HG03565 (cell line): Measurements from ENCODE around the gene PXDN.
"Not testable (repeated sequence)": the region's sequence is repeated elsewhere in the genome, so short reads cannot be mapped to it uniquely, and the experiment has no call there.

Source experiments
- ATAC-seq: cut with Tn5 transposase; IDR thresholded peaks from one replicate; pipeline ENCODE4 v1.9.1; 2021; ENCODE audit warnings: mild to moderate bottlenecking, moderate library complexity; ENCODE audit not compliant: unreplicated experiment

The PXDN gene

DNA sequence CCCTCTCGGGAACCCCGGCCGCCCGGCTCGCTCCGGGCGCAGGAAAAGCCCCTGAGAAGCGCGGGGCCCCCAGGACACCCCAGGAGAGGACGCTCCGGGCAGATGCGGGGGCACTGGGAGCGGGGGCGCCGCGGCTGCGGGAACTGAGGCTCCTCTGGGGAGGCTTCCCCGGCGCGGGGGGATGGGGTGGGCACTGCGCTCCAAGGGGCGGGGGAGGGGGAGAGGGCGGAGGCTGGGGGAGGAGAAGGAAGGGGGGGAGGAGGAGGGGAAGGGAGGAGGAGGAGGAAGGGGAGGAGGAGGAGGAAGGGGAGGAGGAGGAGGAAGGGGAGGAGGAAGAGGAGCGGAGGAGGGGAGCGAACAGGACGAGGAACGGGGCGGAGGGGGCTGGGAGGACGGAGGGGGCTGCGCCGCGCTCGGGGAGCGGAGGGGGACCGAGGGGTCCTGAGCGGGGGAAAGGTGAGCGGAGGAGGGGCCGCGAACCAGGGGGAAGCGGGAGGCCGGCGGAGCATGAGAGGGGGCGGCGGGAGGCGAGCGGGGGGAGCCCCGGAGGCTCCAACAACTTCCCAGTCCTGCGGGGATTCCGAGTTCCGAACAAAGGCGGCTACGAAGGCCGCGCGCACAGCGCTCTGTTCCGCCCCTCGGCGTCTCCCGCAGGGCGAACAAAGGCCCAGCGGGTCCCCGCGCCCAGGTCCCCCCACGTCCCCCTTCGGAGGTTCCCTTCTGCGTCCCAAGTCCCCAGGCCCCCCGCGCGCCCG, 742 bp downstream of the PXDN start:
- no peak for ATAC-seq

DNA sequence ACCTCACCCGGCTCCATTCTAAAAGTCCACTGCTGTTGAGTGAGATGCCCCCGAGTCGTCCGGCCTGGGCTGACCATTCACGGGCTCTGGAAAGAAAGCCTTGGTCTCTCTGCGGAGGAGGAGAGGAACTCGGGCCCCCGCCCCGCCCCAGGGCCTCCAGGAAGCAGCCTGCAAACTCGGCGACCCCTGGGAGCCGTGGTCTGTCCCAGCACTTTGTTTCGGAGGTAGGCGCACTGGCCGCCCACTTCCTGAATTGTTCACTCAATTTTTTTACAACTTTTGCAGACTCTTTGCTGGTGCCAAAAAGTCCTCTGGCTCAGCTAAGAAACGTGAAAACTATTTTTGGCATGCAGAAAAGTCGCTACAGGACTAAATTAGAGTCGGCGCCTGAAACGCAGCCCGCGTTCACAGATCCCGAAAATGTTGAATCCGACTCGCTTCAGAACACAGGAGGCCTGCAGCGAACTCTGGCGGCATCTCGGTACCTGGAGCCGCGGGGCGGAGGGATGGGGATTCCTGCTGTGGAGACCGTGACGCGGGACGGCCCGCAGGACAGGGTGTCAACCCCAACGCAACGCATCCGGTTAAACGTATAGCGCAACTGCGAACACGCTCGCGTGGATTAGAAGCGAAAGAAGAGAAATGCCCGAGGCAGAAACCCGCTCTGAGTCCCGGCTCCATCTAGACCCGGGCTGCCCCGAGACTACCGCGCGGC, 1.5 kb downstream of the PXDN start:
- no peak for ATAC-seq

DNA sequence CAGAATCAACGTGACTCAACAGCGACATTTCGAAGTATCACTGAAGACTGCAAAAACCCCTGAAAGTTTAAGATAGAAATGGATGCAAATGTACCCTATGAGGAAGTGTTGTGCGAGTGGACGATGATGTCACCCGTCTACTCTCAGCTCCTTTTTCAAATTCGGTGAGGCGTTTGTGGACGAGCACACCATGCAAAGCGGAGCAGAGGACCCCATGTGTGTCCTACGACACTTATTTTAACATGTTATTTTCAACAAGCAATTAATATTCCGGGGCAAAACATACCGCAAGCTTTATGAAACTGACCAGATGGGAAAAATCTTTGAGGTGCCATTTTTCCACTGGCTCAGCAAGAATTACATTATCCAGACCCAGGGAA, 2.0 kb downstream of the PXDN start:
- ATAC-seq, result no peak

DNA sequence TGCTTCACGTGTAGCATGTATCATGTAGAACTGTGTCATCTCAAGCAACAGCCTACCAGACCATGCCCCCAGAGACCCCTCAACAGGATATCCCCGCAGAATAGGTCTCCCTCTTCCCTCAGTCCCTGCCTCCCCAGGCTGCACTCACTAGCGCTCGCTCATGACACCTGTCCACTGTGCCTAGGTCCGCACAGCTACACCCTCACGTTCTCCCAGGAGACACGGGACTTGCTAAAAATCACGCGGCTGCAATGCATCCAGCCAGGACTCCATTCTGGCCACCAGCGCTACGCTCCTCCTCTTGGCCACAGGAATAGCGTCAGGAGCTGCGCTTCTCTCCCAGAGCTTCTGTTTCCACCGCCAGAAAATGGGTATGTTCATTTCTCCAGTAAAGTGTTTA, 2.5 kb downstream of the PXDN start:
- ATAC-seq, result no peak

DNA sequence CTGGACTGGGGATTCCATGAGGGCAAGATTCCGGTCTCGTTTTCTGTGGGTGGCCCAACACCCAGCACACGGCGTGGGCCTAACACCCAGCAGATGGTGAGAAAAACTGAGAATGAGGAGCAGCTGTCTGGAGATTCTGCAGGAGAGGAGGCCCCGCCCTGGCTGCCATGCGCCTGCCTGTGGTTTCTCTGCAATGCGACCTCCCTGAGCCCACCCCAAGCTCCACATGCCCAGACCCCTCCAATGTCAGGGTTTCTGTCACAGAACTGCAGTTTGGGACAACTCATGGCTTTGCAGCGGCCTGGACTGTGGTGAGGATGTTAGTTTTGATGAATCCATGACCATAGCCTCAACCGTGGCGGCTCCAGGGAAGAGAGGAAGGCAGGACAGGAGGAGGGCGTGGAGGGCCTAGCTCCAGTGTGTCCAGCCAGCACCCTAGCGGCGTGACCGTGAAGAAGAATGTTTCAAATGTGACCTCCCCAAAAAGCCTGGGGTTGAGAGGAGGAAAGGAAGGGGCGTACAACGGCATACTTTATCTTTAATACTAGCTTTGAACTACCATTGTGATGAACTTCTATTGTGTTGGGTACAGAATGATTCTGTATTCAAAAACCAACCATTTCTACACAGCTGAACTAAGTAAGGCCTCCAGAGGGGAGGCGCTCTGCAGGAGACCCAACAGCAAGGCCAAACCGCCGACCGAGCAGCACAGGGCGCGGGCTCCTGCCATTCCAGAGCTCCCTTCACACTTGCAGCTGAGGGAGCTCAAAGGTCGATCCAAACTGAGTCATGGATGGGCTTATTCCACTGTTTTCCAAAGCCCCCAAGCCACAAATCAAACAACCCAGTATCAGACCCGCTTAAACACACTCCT, 3.4 kb downstream of the PXDN start:
- no peak for ATAC-seq

DNA sequence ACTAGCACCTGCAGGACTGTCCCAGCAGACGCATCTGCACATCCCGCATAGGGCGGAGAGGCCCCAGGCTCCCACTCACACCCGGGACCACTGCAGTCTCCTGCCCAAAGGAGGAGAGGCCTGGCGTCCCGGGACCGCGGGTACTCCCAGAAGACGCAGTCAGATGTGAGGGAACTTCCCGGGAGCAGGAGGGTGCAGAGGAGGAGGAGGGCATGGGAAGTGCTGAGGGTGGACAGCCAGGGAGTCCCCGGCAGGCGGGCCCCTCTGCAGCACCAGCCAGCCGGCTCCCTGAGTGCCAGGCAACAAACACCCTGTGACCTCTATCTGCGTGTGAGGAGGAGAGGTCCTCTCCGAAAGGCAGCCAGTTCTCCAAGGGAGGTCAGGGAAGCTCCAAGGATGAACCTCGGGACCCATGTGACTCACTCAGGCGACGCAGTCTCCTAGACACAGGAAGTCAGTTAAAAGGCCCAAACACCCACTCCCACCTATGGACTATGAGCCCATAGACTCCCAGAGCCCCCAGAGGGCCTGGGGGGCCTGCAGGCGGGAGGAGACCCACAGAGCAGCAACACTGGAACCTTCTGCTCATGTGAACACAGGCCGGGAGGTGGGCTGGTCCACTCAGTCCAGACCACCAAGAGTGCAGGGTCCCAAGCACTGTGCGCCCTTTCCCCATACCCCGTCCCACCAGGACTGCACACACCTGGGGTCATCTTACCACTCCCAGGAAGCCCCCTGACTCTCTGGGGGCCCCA, 4.2 kb downstream of the PXDN start:
- ATAC-seq, result no peak

DNA sequence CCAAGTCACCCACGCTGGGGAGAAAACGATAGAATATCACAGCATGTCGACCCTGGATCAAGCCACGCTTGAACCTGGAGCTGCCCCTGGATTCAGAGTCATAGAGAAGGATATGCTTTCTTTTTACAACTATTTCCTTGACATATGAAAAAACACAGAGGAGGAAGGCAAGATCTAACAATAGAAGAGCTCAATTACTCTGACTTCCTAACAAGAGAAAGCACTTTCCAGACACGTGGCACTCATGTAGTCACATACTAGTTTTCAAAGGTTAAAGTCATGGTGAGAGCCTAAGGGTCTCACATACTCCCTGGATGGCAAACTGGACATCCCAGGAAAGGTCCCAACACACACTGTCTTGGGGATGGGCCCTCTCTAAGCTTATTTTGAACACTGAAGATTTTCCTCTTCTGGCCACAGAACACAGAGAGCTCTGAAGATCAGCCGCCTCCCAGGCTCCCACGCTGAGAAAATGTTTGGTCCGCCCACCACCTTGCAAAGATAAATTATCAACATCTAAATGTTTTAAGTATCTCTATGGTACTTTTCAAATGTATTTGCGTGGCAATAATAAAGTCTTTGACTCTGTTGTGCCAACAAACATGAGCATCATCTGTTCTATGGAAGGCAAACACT, 4.9 kb downstream of the PXDN start:
- no peak for ATAC-seq

DNA sequence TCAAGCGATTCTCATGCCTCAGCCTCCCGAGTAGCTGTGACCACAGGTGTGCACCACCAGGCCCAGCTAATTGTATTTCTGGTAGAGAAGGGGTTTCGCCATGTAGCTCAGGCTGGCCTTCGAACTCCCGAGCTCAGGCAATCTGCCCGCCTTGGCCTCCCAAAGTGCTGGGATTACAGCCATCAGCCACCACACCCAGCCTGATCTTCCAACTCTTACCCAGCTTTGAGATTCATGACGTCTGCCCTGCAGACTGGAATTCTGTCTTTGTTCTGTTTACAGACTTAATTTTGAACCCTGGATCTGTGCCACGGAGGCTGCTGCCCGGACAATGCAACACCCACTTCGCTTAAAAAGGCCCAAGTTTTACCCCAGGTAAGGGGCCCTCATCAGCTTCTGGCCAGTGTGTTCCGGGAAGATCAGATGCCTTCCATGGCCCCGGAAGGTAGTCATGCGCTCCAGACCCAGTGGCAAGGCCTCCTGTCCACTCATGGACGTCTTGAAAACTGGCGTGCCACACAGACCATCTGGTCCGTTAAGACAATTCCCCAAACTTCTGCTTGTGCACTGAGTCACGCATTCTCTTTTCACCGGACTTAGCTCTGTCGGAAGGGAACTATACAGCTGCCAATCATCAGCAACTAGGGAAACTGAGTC, 5.5 kb downstream of the PXDN start:
- no peak for ATAC-seq

DNA sequence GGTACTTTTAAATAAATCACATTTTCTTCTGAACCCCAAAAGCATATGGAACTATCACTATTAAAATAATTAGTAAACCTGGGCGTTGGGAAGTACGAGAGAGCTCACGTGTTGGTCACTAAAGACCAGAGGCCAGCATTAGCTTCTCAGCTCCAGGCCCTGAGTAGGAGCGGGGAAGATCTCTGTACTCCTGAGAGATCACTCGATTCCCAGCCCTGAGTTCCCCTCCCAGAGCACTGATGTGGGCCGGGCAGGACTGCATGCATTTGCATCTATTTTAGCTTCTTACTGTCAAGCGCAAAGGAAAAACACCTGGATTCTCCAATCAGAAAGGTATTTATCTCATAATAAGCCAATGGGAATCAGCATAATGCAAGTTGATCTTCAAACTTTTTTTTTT, 6.2 kb downstream of the PXDN start:
- no peak for ATAC-seq

DNA sequence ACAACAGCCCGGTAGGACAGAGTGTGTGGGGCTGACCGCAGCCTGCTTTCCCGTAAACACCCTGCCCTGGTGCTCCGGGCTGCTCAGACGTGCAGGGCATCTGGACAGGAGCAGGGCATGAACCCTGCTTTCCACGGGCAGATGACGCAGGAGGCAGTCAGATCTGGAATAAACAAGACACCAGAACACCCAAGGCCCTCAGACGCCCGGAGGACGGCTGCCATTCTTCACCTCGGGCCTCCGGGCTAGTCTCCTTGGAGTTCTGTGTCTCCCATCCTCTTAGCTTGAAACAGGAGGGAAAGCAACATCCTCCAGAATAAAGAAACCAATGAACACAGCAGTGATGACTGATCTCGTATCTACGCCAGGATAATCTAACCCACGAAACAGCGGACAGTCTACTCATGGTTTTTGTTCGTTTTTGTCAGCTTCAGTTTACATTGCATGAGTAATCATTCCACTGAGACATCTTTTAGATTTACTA, 7.3 kb downstream of the PXDN start:
- ATAC-seq, result no peak

DNA sequence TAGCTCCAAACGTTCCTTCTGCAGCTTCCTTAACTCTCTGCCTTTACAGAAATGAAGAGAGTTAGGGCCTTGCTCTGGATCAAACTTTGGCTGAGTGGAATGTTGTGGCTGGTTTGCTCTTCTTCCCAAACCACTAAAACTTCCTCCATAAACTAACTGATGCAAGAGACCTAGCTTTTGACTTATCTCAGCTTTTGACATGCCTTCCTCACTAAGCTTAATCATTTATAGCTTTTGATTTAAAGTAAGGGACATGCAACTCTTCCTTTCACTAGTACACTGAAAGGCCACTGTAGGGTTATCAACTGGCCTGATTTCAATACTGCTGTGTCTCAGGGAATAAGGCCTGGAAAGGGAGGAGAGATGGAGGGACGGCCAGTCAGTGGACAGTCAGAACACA, 8.3 kb downstream of the PXDN start:
- ATAC-seq, result no peak

DNA sequence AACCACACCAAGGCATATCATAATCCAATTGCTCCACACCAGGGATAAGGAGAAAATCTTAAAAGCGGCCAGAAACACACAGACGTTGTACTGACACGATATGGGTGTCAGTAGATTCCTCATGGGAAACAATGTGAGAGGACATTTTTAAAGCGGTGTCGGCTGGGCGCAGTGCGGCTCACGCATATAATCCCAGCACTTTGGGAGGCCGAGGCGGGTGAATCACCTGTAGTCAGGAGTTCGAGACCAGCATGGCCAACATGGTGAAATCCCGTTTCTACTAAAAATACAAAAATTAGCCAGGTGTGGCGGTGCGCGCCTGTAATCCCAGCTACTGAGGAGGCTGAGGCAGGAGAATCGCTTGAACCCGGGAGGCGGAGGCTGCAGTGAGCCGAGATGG, 11.0 kb downstream of the PXDN start:
- not testable (repeated sequence) for ATAC-seq

DNA sequence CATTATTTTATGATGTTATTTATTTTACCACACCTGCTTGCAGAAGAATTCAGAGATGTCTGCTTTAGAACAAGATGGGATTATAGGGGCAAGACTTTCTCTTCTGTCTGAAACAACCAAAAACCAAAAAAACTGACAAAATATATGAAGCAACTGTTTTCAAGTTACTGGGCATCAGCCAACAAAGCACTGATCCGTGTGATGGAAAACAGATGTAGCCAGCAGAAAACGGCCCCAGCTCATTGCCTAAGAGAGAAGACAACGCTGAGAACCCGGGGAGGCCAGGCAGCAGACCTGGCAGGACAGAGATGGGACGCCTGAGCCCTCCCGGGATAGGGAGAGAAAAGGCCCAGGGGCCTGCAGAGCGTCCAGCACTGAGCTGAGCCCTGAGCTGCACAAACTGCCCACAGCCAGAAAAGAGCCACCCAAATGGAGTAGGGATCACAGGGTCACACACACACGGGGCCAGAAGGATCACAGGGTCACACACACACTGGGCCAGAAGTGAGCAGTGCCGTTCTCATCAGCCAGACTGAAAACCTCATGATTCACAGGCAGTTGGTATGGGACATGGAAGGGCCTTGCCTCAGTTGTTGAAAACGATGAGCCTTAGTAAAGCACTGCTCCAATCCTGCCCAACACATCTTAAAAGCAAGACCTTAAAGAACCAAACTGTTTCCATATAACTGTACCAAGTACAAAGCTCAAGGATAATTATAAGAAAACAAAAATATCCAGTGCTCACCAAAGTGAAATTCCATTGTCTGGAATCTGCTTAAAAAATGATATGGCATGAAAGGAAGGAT, 12.1 kb downstream of the PXDN start:
- no peak for ATAC-seq

DNA sequence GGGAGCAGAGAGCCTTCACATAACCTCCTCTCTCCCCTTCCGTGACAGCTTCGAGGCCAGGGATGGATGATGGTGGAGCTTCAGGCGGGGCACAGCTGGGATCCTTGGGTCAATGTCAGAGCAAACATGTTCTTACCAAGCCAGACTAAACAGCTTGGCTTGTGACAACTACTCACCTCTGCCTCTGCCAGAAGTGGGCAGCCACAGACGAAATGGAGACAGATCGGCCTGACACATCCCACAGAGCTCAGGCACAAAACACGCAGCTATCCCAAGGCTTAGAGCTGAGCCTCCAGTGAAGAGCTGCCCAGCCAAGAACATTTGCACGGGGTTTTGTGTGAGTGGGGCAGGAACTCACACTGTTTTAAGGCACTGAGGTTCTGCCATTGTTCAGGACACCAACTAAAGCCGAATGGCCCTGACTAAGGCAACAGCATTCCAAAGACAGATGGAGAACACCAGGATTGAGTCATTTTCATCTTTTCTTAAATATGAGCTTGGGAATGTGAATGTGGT, 12.8 kb downstream of the PXDN start:
- no peak for ATAC-seq

DNA sequence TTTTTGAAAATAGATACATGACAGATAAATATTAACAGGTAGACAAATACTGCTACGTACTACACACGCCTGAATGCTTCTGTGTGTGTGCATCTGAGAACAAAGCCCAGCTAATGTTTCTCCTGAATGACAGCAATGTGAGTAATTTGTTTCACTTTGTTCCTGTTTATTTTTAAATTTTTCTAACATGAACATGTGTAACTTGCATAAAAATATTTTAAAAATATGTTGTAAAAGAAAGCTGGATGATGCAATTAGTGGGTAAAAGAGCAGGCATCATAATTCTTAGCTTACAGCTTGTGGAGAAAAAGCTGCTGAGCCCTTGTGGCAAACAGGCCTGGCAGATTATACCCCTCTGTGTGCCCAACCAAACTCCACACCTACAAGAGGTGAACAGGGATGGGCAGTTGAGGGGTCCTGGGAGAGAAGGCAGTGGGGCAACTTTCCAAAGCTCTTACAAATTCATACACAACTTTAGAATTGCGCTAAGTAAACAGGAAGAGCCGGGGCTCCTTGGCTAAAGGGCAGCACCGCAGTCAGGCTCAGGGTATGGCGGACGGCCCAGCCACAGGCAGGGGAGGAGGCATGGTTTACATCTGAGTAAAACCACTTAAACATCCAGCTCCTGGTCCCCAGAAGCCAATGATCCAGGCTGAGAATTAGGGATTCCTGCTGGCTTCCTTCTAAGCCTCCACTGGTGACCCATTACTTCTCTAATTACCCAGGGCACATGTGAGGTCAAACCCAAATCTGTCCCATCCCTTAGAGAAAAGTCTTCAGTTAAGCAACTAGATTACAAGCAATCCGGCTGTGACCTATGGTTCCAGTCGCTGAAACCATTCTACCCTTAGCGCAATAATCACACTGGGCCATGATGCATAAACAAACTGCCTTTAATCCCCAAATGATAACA, 14.0 kb downstream of the PXDN start:
- ATAC-seq, result no peak

DNA sequence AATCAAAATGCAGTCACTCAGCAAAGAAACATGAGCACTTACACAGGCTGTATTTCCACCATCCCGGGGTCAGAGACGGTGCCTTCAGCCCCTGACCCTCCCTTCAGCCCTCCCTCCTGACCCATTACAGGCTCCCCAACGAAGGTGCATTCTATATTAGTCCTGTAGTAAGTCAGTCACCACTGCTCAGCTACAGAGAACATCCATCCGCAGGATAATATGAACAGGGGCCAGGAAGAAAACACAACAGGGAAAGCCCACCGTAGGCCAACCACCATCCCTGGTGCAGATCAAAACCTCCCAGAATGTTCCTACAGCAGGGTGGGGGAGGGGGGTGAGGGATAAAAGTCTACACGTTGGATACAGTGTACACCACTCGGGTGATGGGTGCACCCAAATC, 15.1 kb downstream of the PXDN start:
- no peak for ATAC-seq

DNA sequence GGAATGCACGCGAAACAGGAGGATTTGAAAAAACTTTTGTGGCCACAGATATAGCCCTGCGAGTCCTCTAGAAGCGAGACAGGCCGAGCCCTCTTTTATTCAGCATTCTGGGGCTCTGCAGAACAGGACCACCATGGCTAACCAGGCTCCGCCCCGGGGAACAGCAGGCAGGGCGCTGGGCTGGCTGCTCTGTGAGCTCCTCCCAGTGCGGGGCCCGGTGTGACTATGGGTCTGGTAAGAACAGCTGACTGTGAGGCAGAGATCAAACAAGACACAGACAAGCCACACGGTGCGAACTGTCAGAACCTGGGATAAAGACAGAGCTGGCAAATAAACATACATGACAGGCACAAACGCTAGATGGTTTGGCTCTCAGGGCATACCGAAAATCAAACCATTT, 15.5 kb downstream of the PXDN start:
- ATAC-seq, result no peak
